Testis (tissue), 2 donors: ENCODE measurements around the gene ETFB.

Experiments used
- CTCF ChIP-seq, 3 experiments: fragments of 450-650 bp in 2 of 3; fragments of 200-600 bp in 1 of 3; sonication (generic) in 1 of 3; IDR thresholded peaks; one replicate each; pipeline ENCODE4 v1.5.1; 2016 to 2019; ENCODE audit warnings: antibody characterized with exemption in 3 of 3, mild to moderate bottlenecking in 2 of 3, moderate library complexity in 1 of 3
- POLR2A ChIP-seq: fragments of 450-650 bp; IDR thresholded peaks from one replicate; pipeline ENCODE4 v1.6.1; 2017; ENCODE audit warnings: antibody characterized with exemption, mild to moderate bottlenecking, moderate library complexity

DNA sequence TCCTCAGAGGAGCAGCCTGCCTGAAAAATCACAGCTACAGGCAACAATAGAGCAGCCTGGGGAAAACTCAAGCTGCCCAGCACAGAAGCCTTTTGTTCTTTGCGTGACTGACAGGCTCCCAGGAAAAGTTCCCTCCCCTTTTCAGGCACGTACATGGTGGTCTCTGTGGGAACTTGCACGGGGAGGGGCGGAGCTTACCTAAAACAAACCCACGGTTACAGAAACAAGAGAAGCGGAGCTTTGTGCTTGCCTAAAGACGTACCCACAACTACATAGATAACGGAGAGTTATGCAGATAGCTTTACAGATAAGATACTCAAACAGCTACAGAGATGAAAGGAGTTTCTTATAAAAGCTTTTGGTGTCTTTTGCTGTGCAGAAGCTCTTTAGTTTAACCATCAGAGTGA lies 11.4 kb downstream of the ETFB start:
- no peak for TF ChIP-seq CTCF (IDR thresholded peaks at IDR 0.05)
- TF ChIP-seq POLR2A, result no peak
